Measurements from ENCODE around the gene WNT3.

- TF ChIP-seq FOXM1 (IDR thresholded peaks at IDR 0.05; ENCODE audit: borderline replicate concordance): no peak
- TF ChIP-seq FOXK2 (IDR thresholded peaks at IDR 0.05): no peak
- no peak for TF ChIP-seq ARNT (IDR thresholded peaks at IDR 0.05)
- TF ChIP-seq L3MBTL2 (conservative IDR thresholded peaks at IDR 0.05): no peak
- TF ChIP-seq FOXA1 (IDR thresholded peaks at IDR 0.05): no peak
- TF ChIP-seq PKNOX1 (IDR thresholded peaks at IDR 0.05): no peak
- TF ChIP-seq TARDBP (IDR thresholded peaks at IDR 0.05): no peak
These were observed 7.7 kb downstream of the WNT3 start for GRCh38 chr17:46810837-46811236.

All from HEK293T (cell line).